T-helper 22 cell (primary cell): ENCODE results near the gene HAUS3.

ENCODE experiments used
- DNase-seq: peaks from one replicate; pipeline ENCODE4 v3.0.0-alpha.2; 2020; ENCODE audit warnings: low read depth

The HAUS3 gene

GRCh38 chr4:2262145-2262943 is 20.4 kb upstream of the HAUS3 start:
- peak; percentile 98 for DNase-seq

- DNase-seq: no peak
Observed at GRCh38 chr4:2261853-2262144, 19.9 kb upstream of the HAUS3 start, which contains the start of gene MXD4. TSS of gene MXD4 (minus strand) at chr4:2262109. CDS start at chr4:2261980, 129 bp downstream.

- DNase-seq: peak; percentile 50
Observed at GRCh38 chr4:2261110-2261852, 19.4 kb upstream of the HAUS3 start.

- DNase-seq: no peak
Observed at GRCh38 chr4:2260344-2261109, 18.6 kb upstream of the HAUS3 start.

GRCh38 chr4:2259541-2260343 is 17.8 kb upstream of the HAUS3 start:
- DNase-seq: no peak

- DNase-seq: no peak
Observed at GRCh38 chr4:2259036-2259540, 17.2 kb upstream of the HAUS3 start.

GRCh38 chr4:2258091-2259035 is 16.4 kb upstream of the HAUS3 start:
- no peak for DNase-seq

- DNase-seq: no peak
Observed at GRCh38 chr4:2257361-2258081, 15.6 kb upstream of the HAUS3 start.

- no peak for DNase-seq
Observed at GRCh38 chr4:2256781-2257191, 14.9 kb upstream of the HAUS3 start.

GRCh38 chr4:2256156-2256731 is 14.3 kb upstream of the HAUS3 start:
- DNase-seq: no peak

- no peak for DNase-seq
Observed at GRCh38 chr4:2255501-2256155, 13.7 kb upstream of the HAUS3 start.

GRCh38 chr4:2254665-2255500 is 13.0 kb upstream of the HAUS3 start:
- no peak for DNase-seq

GRCh38 chr4:2253160-2254084 is 11.5 kb upstream of the HAUS3 start:
- no peak for DNase-seq

GRCh38 chr4:2252530-2253091 is 10.7 kb upstream of the HAUS3 start:
- DNase-seq: no peak

GRCh38 chr4:2251795-2252529 is 10.0 kb upstream of the HAUS3 start:
- DNase-seq: no peak
